Right lobe of liver (tissue), 6 donors: ENCODE data around the gene NUMA1. TPM values are rescaled to one million over a fixed set of nuclear protein-coding genes. Genes with fewer than 3 reads are reported as not detected.

Experiments
- ATAC-seq, 4 donors: fragments of 200-7000 bp; cut with Tn5 transposase; one replicate each; pipeline ENCODE4 v1.9.1; 2020; ENCODE audit warnings: mild to moderate bottlenecking in 4 of 4, moderate library complexity in 4 of 4
- DNase-seq, 3 donors: peaks; one replicate each; pipeline ENCODE4 v3.0.0-alpha.2; 2020
- H3K27ac ChIP-seq, 3 donors: fragments of 200-600 bp; one replicate each; pipeline ENCODE4 v1.8.0; 2022
- H3K27me3 ChIP-seq, 2 donors: fragments of 200-600 bp; one replicate each; pipeline ENCODE4 v1.8.0; 2022
- H3K36me3 ChIP-seq, 4 donors: fragments of 200-600 bp; sonication (generic) in 1 of 4; one replicate each; pipeline versions ENCODE4 v1.5.1 to v1.8.0; 2017 to 2022; ENCODE audit warnings: control low read depth in 1 of 4
- H3K4me1 ChIP-seq, 4 donors: fragments of 200-600 bp; sonication (generic) in 1 of 4; one replicate each; pipeline versions ENCODE4 v1.5.1 to v1.8.0; 2017 to 2022; ENCODE audit warnings: control low read depth in 1 of 4
- H3K4me3 ChIP-seq, 3 donors: fragments of 200-600 bp; one replicate each; pipeline ENCODE4 v1.8.0; 2022
- H3K9me3 ChIP-seq, 4 donors: fragments of 200-600 bp; sonication (generic) in 1 of 4; one replicate each; pipeline versions ENCODE4 v1.5.1 to v1.8.0; 2017 to 2022; ENCODE audit warnings: control low read depth in 1 of 4
- CTCF ChIP-seq, 4 donors: fragments of 200-600 bp in 3 of 4; fragments of 450-650 bp in 1 of 4; IDR thresholded peaks; one replicate each; pipeline versions ENCODE4 v1.5.1 to v1.8.0; 2016 to 2022; ENCODE audit warnings: antibody characterized with exemption in 4 of 4, mild to moderate bottlenecking in 2 of 4
- POLR2A ChIP-seq: fragments of 450-650 bp; IDR thresholded peaks from one replicate; pipeline ENCODE4 v1.6.1; 2017; ENCODE audit warnings: antibody characterized with exemption, mild to moderate bottlenecking
- WGBS: methylation state at CpG from one replicate; pipeline ENCODE4 v1.1.6; 2018; ENCODE audit warnings: low coverage, low lambda C conversion rate; ENCODE audit not compliant: insufficient coverage; ENCODE audit errors: missing lambda C conversion rate; 5-methylcytosine and 5-hydroxymethylcytosine counted together
- intact Hi-C, 2 donors: fragments of 100-400 bp; cut with DNase I; formaldehyde crosslinking; loops; one replicate each; pipeline versions ENCODE4 v1.11.2 to v1.14.1; 2022
- total RNA-seq, 6 experiments: library from RNA; depleted of rRNA in 2 of 6; stranded (reverse); fragments of >200 nt in 2 of 6; fragmentation: NEBNext Ultra II Directional in 3 of 6; extraction: Animal tissue kit (Norgen Biotek cat#: 25700) in 3 of 6; gene quantifications; one replicate each; pipeline versions ENCODE4 v1.1.0 to v1.2.4, GENCODE V29; 2016 to 2023
- donor health status: DM: no; HTN: yes; CAD: no.
- donor health status: DM: no; HTN: no; CAD: no.
- donor health status: DM: no; HTN: no; CAD: no.
- donor health status: DM: no; HTN: yes; CAD: no.
- donor health status: DM: no; HTN: yes; CAD: no.

The NUMA1 gene
- total RNA-seq, 6 experiments from 2014 or later, result 47.3 to 62.5 (median 54.5) TPM

- DNase-seq, result no peak
- no peaks in the 10 kb centered on the region for H3K36me3 ChIP-seq
- no peak overlapping the region for H3K27ac ChIP-seq
- intact Hi-C loops, result no loop called here
- H3K4me1 ChIP-seq, result no peaks in the 10 kb centered on the region
- H3K9me3 ChIP-seq, result no peaks in the 10 kb centered on the region
- TF ChIP-seq CTCF (IDR thresholded peaks at IDR 0.05) (no peak), POLR2A (no peak)
- H3K27me3 ChIP-seq, result no peaks in the 10 kb centered on the region
- no peak for ATAC-seq
- H3K4me3 ChIP-seq, result no peak overlapping the region
- 67% methylated on average over 1 of the region's 1 CpG for WGBS
Observed at GRCh38 chr11:72125956-72126355, 45.6 kb upstream of the NUMA1 start.

DNA sequence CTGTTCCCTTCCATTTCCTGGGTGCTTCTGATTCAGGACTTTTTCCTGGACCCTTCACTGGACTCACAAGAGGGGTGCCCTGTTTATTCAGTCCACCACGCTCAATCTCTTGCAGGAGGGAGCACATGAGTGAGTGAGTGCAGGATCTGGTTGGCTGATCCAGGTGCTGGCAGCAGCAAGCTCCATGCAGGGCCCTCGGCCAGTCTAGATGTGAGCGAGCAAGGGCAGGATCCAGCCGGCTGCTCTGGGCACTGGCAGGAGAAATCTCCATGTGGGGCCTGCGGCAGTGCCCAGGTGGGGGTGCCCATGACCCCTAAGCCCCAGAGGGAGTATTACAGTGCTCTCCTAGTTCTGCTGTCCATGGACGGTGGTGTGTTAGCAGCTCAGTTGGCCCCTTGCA, 43.7 kb upstream of the NUMA1 start:
- no peak overlapping the region for H3K27ac ChIP-seq
- whole genome bisulfite sequencing, result 80% methylated on average over 1 of the region's 6 CpGs

GRCh38 chr11:72123117-72123653, 42.8 kb upstream of the NUMA1 start:
- H3K27ac ChIP-seq, result no peak overlapping the region
- 69% methylated on average over 2 of the region's 3 CpGs for WGBS

More for the DNA sequence above, 43.7 kb upstream of the NUMA1 start:
- ATAC-seq (peak in 1 of 4 donors; percentile 27), DNase-seq (no peak)
- intact Hi-C loops, result no loop called here
- H3K36me3 ChIP-seq, result no peaks in the 10 kb centered on the region
- TF ChIP-seq CTCF (IDR thresholded peaks at IDR 0.05) (no peak), POLR2A (no peak)
- H3K4me3 ChIP-seq, result no peak overlapping the region
- H3K27me3 ChIP-seq, result no peaks in the 10 kb centered on the region
- H3K4me1 ChIP-seq, result no peaks in the 10 kb centered on the region
- no peaks in the 10 kb centered on the region for H3K9me3 ChIP-seq

GRCh38 chr11:72122607-72123006, 42.3 kb upstream of the NUMA1 start:
- Histone ChIP-seq H3K9me3 (no peaks in the 10 kb centered on the region), H3K4me1 (no peaks in the 10 kb centered on the region), H3K27me3 (no peaks in the 10 kb centered on the region), H3K36me3 (no peaks in the 10 kb centered on the region), H3K4me3 (no peak overlapping the region), H3K27ac (no peak overlapping the region)
- no peak for DNase-seq
- intact Hi-C loops, result no loop called here
- no peak for ATAC-seq
- 67% methylated on average over 1 of the region's 1 CpG for WGBS
- TF ChIP-seq CTCF (IDR thresholded peaks at IDR 0.05) (no peak), POLR2A (no peak)

More at GRCh38 chr11:72123117-72123653, 42.8 kb upstream of the NUMA1 start:
- no peak for ATAC-seq
- no peaks in the 10 kb centered on the region for H3K9me3 ChIP-seq
- no peaks in the 10 kb centered on the region for H3K36me3 ChIP-seq
- intact Hi-C loops, result no loop called here
- no peak for TF ChIP-seq CTCF (IDR thresholded peaks at IDR 0.05)
- TF ChIP-seq POLR2A, result no peak
- no peaks in the 10 kb centered on the region for H3K27me3 ChIP-seq
- no peak overlapping the region for H3K4me3 ChIP-seq
- no peak for DNase-seq
- no peaks in the 10 kb centered on the region for H3K4me1 ChIP-seq

DNA sequence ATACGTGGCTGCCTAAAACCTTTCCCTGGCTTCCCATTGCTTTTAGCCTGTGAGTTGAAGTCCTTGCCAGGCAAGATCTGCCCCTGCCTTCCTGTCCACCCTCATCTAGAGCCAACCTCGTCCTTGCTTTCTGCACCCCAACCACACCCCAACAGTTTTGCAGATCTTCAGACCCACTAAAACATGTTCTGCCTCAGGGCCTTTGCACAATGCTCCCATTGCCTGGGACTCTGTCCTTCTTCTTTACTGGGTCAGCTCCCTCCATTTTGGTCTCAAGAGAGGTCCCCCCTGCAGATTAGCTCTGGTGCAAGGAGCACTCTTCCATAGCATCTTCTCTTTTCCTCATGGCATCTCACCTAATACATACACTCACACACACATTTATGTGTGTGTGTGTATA, 40.6 kb upstream of the NUMA1 start:
- 53% methylated on average over 2 of the region's 2 CpGs for WGBS
- H3K4me3 ChIP-seq, result no peak overlapping the region
- no peak overlapping the region for H3K27ac ChIP-seq
- no peaks in the 10 kb centered on the region for H3K36me3 ChIP-seq
- TF ChIP-seq CTCF (IDR thresholded peaks at IDR 0.05) (no peak), POLR2A (no peak)
- H3K9me3 ChIP-seq, result no peaks in the 10 kb centered on the region
- no peak for ATAC-seq
- no peak for DNase-seq
- no peaks in the 10 kb centered on the region for H3K27me3 ChIP-seq
- H3K4me1 ChIP-seq, result no peaks in the 10 kb centered on the region
- intact Hi-C loops, result no loop called here
